ENCODE results near the gene HHIPL1. TPM values are rescaled to one million over a fixed set of nuclear protein-coding genes. Genes with fewer than 3 reads are reported as not detected.

Gene HHIPL1
- total and polyA plus RNA-seq, 2 of the 8 experiments (the other 6 are each of a cell fraction or from before 2014, with no cell fraction given), result 1.5 to 2.6 TPM

GRCh38 chr14:99718811-99719192, 73.9 kb downstream of the HHIPL1 start:
- Histone ChIP-seq H4K91ac (replicated peaks; ENCODE audit: insufficient read length, low read length) (no peak overlapping the region), H3K9me3 (ENCODE audit: insufficient read depth in 2 of 2, low read depth in 1 of 2, low read length in 1 of 2) (no peaks in the 10 kb centered on the region; a peak in 1 of 4 replicates), H4K20me1 (replicated peaks in 1 of 2; ENCODE audit: control insufficient read depth in 1 of 2, insufficient read depth in 2 of 2, low read length in 2 of 2) (no peaks in the 10 kb centered on the region), H3K56ac (replicated peaks; ENCODE audit: insufficient read length, low read depth, low read length) (no peak overlapping the region), H2AFZ (ENCODE audit: low read length) (no peak overlapping the region), H3K36me3 (ENCODE audit: control insufficient read depth in 2 of 4, insufficient read depth in 4 of 4, low read length in 3 of 4) (no peaks in the 10 kb centered on the region), H3K23me2 (ENCODE audit: low read depth, low read length) (no peaks in the 10 kb centered on the region), H3K79me1 (ENCODE audit: low read depth, low read length) (no peaks in the 10 kb centered on the region), H4K8ac (ENCODE audit: extremely low read depth, insufficient read depth, low read length) (no peak overlapping the region), H4K5ac (ENCODE audit: insufficient read length, low read depth, low read length) (no peak overlapping the region), H3K4me1 (replicated peaks in 1 of 4; ENCODE audit: control insufficient read depth in 3 of 4, insufficient read depth in 4 of 4, low read length in 3 of 4) (peaks cover 0 to 2% (median 0%) of the 10 kb centered on the region in 4 experiments; a peak in 3 of 7 replicates), H3K23ac (ENCODE audit: insufficient read length) (no peak overlapping the region), H2BK15ac (ENCODE audit: low read length) (no peak overlapping the region), H3K27me3 (replicated peaks in 1 of 4; ENCODE audit: control insufficient read depth in 3 of 4, extremely low read depth in 1 of 4, insufficient read depth in 3 of 4, low read length in 3 of 4) (no peaks in the 10 kb centered on the region), H2BK5ac (ENCODE audit: low read depth, low read length) (no peak overlapping the region), H3K4me2 (ENCODE audit: insufficient read depth in 1 of 2, low read depth in 2 of 2, low read length in 2 of 2) (no peak overlapping the region), H2BK120ac (replicated peaks; ENCODE audit: low read depth, low read length) (no peak overlapping the region), H3K79me2 (ENCODE audit: control insufficient read depth in 1 of 2, insufficient read depth in 2 of 2, low read length in 2 of 2) (no peaks in the 10 kb centered on the region), H3K9ac (replicated peaks in 1 of 4; ENCODE audit: extremely low read depth in 1 of 4, low read depth in 3 of 4, low read length in 3 of 4) (no peak overlapping the region), H3K4me3 (ENCODE audit: extremely low read depth in 1 of 4, insufficient read depth in 2 of 4, low read depth in 3 of 4, low read length in 4 of 4) (no peak overlapping the region), H3K4ac (replicated peaks; ENCODE audit: insufficient read length, low read depth, low read length) (no peak overlapping the region), H3K14ac (ENCODE audit: insufficient read length) (no peak overlapping the region), H2BK20ac (ENCODE audit: low read length) (no peak overlapping the region), H3K27ac (ENCODE audit: low read depth, low read length) (no peak overlapping the region), H3K18ac (ENCODE audit: extremely low read depth, low read length) (no peak overlapping the region), H2AK5ac (ENCODE audit: low read depth, low read length) (no peak overlapping the region), H2BK12ac (ENCODE audit: low read depth, low read length) (no peak overlapping the region)
- CTCF ChIA-PET (ENCODE audit: partially characterized antibody), result interaction anchor here (1.0 to 5.1 kb wide), 4 partner anchors 9 to 30 kb away, joined by 3 to 36 read pairs (median 7); no protein-coding TSS in a partner anchor
- POLR2A ChIA-PET (ENCODE audit: partially characterized antibody), result no interaction called here
- 94% methylated on average over 5 of the region's 5 CpGs; no CpG with 5 or more reads in 1 of the 2 experiments for WGBS, 2 experiments (ENCODE audit: extremely low coverage in 1 of 2, insufficient coverage in 1 of 2, insufficient read length in 1 of 2, insufficient replicate concordance in 2 of 2, low coverage in 1 of 2, low lambda C conversion rate in 2 of 2, missing lambda C conversion rate in 1 of 2)
- TF ChIP-seq POLR2AphosphoS5 (IDR thresholded peaks at IDR 0.05; ENCODE audit: low read depth, low read length) (no peak), SP1 (IDR thresholded peaks at IDR 0.05; ENCODE audit: low read depth, low read length) (no peak), JUN (IDR thresholded peaks at IDR 0.05; ENCODE audit: low read depth, low read length) (no peak), SP4 (IDR thresholded peaks at IDR 0.05; ENCODE audit: low read length) (no peak), JUND (IDR thresholded peaks at IDR 0.05; ENCODE audit: low read length) (no peak), MAX (IDR thresholded peaks at IDR 0.05) (no peak), ASH2L (IDR thresholded peaks at IDR 0.05; ENCODE audit: low read length) (no peak), TBP (IDR thresholded peaks at IDR 0.05; ENCODE audit: low read depth, low read length) (no peak), CHD1 (IDR thresholded peaks at IDR 0.05; ENCODE audit: low read depth, low read length) (no peak)
- FAIRE-seq, result no peak
- DNase-seq (ENCODE audit: low read depth in 1 of 2, low spot score in 2 of 2), result no peak

Data from H1 (cell line).